GM18526 (cell line): Measurements from ENCODE around the gene TNFAIP8L2.
A peak's percentile ranks its signal among the peaks of the same experiment; 100 is the strongest.

ENCODE experiments used
- POLR2A ChIP-seq: IDR thresholded peaks from 3 replicates; pipeline ENCODE4 v1.6.1; 2011; ENCODE audit not compliant: insufficient read length; ENCODE audit errors: extremely low read depth

The TNFAIP8L2 gene

GRCh38 chr1:151198254-151199127 is 42.0 kb downstream of the TNFAIP8L2 start, which contains the start of gene PIP5K1A:
Gene PIP5K1A, plus strand, starts transcription at chr1:151198552. Its CDS starts 445 bp downstream, at chr1:151198997.
- peak; percentile 76 for TF ChIP-seq POLR2A

- no peak for TF ChIP-seq POLR2A
These were observed 43.6 kb downstream of the TNFAIP8L2 start for GRCh38 chr1:151199873-151200581.
